HepG2 (cell line): ENCODE measurements around the gene ST6GALNAC6. TPM values are rescaled to one million over a fixed set of nuclear protein-coding genes. Genes with fewer than 3 reads are reported as not detected.

Source experiments
- ATAC-seq: fragments of 200-7000 bp; cut with Tn5 transposase; 3 replicates; pipeline ENCODE4 v1.9.1; 2020; ENCODE audit warnings: mild to moderate bottlenecking, moderate library complexity
- BruUV-seq: library from RNA; stranded (reverse); fragments of 400-500 nt; replicated peaks from 2 replicates; lab custom pipeline; 2021; lab: Mats Ljungman, UMichigan
- CTCF ChIA-PET: fragments of 300-600 bp; formaldehyde crosslinking; extraction: SDS; loops from one replicate; lab custom pipeline; 2021; ENCODE audit warnings: low total read pairs, inconsistent platforms, low intra/inter-chr PET ratio; lab: Yijun Ruan, JAX
- POLR2A ChIA-PET: fragments of 350-600 bp; sonication (Branson Sonifier 250); formaldehyde crosslinking; loops from one replicate; lab custom pipeline; 2020; ENCODE audit warnings: antibody characterized with exemption, inconsistent platforms; lab: Yijun Ruan, JAX
- DNase-seq: peaks from one replicate; pipeline ENCODE4 v3.0.0-alpha.2; 2015; ENCODE audit warnings: low spot score
- FAIRE-seq: peaks from 3 replicates; lab custom pipeline; 2011; peaks lifted over from hg19 to GRCh38; lab: Jason Lieb, UNC
- H2AFZ ChIP-seq: one replicate; pipeline ENCODE4 v1.6.1; 2011; ENCODE audit warnings: low read length, inconsistent platforms
- H3K27ac ChIP-seq: fragments of 300-600 bp; 3 replicates; pipeline ENCODE4 v1.8.0; 2011; ENCODE audit warnings: mixed run types, mild to moderate bottlenecking, mixed read lengths, low read length, inconsistent platforms; ENCODE audit not compliant: insufficient read depth; ENCODE audit errors: extremely low read length
- H3K27me3 ChIP-seq, 2 experiments: fragments of 200-600 bp in 1 of 2; 2 replicates in 1 of 2; 3 replicates in 1 of 2; pipeline versions ENCODE4 v1.6.0 to v1.8.0; 2011; ENCODE audit warnings: low read length in 2 of 2, mild to moderate bottlenecking in 2 of 2, moderate library complexity in 2 of 2, inconsistent platforms in 1 of 2; ENCODE audit not compliant: insufficient read depth in 2 of 2, control insufficient read depth in 1 of 2
- H3K36me3 ChIP-seq, 2 experiments: fragments of 200-600 bp in 1 of 2; replicated peaks in 1 of 2; 2 replicates in 1 of 2; 3 replicates in 1 of 2; pipeline versions ENCODE4 v1.5.1 to v1.8.0; 2011; ENCODE audit warnings: low read length in 2 of 2, inconsistent platforms in 1 of 2; ENCODE audit not compliant: insufficient read depth in 2 of 2, control insufficient read depth in 1 of 2
- H3K4me1 ChIP-seq: 2 replicates; pipeline ENCODE4 v1.5.1; 2012; ENCODE audit warnings: low read length, inconsistent platforms; ENCODE audit not compliant: insufficient read depth
- H3K4me2 ChIP-seq: 2 replicates; pipeline ENCODE4 v1.6.0; 2011; ENCODE audit warnings: low read depth, low read length, inconsistent platforms
- H3K4me3 ChIP-seq, 3 experiments: fragments of 200-600 bp in 1 of 3; sonication (generic), shearing (Covaris generic) in 1 of 3; replicated peaks in 1 of 3; 2 replicates each; pipeline ENCODE4 v1.5.1; 2011 to 2016; ENCODE audit warnings: low read length in 3 of 3, inconsistent platforms in 2 of 3, low read depth in 2 of 3, mild to moderate bottlenecking in 2 of 3, control low read depth in 1 of 3, mixed read lengths in 1 of 3; ENCODE audit not compliant: insufficient read depth in 1 of 3
- H3K79me2 ChIP-seq: one replicate; pipeline ENCODE4 v1.6.1; 2011; ENCODE audit warnings: low read length, inconsistent platforms; ENCODE audit not compliant: insufficient read depth
- H3K9ac ChIP-seq: 2 replicates; pipeline ENCODE4 v1.6.0; 2011; ENCODE audit warnings: mild to moderate bottlenecking, low read depth, low read length, inconsistent platforms; ENCODE audit not compliant: insufficient read depth
- H3K9me3 ChIP-seq: 2 replicates; pipeline ENCODE4 v1.5.1; 2012; ENCODE audit warnings: mild to moderate bottlenecking, low read length
- H4K20me1 ChIP-seq: 2 replicates; pipeline ENCODE4 v1.6.0; 2011; ENCODE audit warnings: inconsistent platforms, mild to moderate bottlenecking, low read length, moderate library complexity; ENCODE audit not compliant: insufficient read depth
- GRHL1 ChIP-seq: sonication (generic); formaldehyde crosslinking; conservative IDR thresholded peaks from 2 replicates; pipeline ENCODE4 v1.8.0; 2022; ENCODE audit warnings: missing genetic modification reagents
- MAFG ChIP-seq: sonication (generic); formaldehyde crosslinking; IDR thresholded peaks from 2 replicates; pipeline ENCODE4 v1.5.1; 2020; ENCODE audit warnings: mild to moderate bottlenecking, missing genetic modification reagents
- SRSF1 ChIP-seq: fragments of 200-400 bp; formaldehyde crosslinking; optimal IDR thresholded peaks from 2 replicates; pipeline ENCODE3; 2017; ENCODE audit warnings: mild to moderate bottlenecking, low read depth, low read length, moderate library complexity
- ZMYM3 ChIP-seq: sonication (generic); formaldehyde crosslinking; IDR thresholded peaks from 2 replicates; pipeline ENCODE4 v1.5.1; 2020; ENCODE audit warnings: mild to moderate bottlenecking, missing genetic modification reagents
- ZNF260 ChIP-seq: sonication (generic); formaldehyde crosslinking; IDR thresholded peaks from 2 replicates; pipeline ENCODE4 v1.4.0; 2020; ENCODE audit warnings: missing genetic modification reagents, low read depth, mild to moderate bottlenecking, borderline replicate concordance
- ZNF749 ChIP-seq: sonication (generic); formaldehyde crosslinking; IDR thresholded peaks from 2 replicates; pipeline ENCODE4 v1.8.0; 2022; ENCODE audit warnings: mild to moderate bottlenecking, missing genetic modification reagents, moderate library complexity, borderline replicate concordance
- ZNF768 ChIP-seq: sonication (generic); formaldehyde crosslinking; IDR thresholded peaks from 2 replicates; pipeline ENCODE4 v1.4.0; 2020; ENCODE audit warnings: missing genetic modification reagents
- ZNF770 ChIP-seq: sonication (generic); formaldehyde crosslinking; IDR thresholded peaks from 2 replicates; pipeline ENCODE4 v1.5.0; 2020; ENCODE audit warnings: mild to moderate bottlenecking, missing genetic modification reagents
- WGBS: methylation state at CpG from one replicate; pipeline ENCODE4 v1.1.6; 2017; ENCODE audit warnings: low lambda C conversion rate; 5-methylcytosine and 5-hydroxymethylcytosine counted together
- in situ Hi-C: cut with HindIII; loops from 2 replicates; pipeline ENCODE4 v1.10.0; 2017; ENCODE audit warnings: low pct_unique_long_range_greater_than_20kb; ENCODE audit not compliant: extremely low pct_ligation_motif_present
- intact Hi-C: fragments of 100-400 bp; cut with micrococcal nuclease; formaldehyde crosslinking; loops from one replicate; pipeline ENCODE4 v1.10.0; 2022; ENCODE audit not compliant: unreplicated experiment
- polyA plus RNA-seq, 8 experiments: library from polyadenylated mRNA; depleted of rRNA in 3 of 8; stranded (reverse) in 7 of 8; unstranded in 1 of 8; fragments of >200 nt; fragmentation: Illumina TruSeq in 4 of 8; extraction: Trizol in 4 of 8; gene quantifications; 2 replicates each; pipeline versions ENCODE4 v1.2.1 to v1.2.3, GENCODE V29; 2011 to 2016; ENCODE audit warnings: low read depth in 4 of 8, missing spikeins in 1 of 8, mixed read lengths in 1 of 8; ENCODE audit not compliant: insufficient read depth in 1 of 8
- total RNA-seq, 5 experiments: library from RNA; depleted of rRNA; stranded (reverse); fragments of >200 nt; fragmentation: Illumina TruSeq; extraction: Trizol; gene quantifications; 2 replicates each; pipeline ENCODE4 v1.2.3, GENCODE V29; 2016; ENCODE audit warnings: low read depth in 1 of 5

Gene ST6GALNAC6
- total and polyA plus RNA-seq, 2 of the 13 experiments (the other 11 are each of a cell fraction or from before 2014, with no cell fraction given): 18.5 to 65.4 TPM

- H2AFZ ChIP-seq: no peak overlapping the region
- no peaks in the 10 kb centered on the region for H3K79me2 ChIP-seq
- H3K4me3 ChIP-seq: peak overlapping the region in 2 of 3 experiments; percentile 8 to 9; a peak in 2 of 6 replicates
- in situ Hi-C loops: no loop called here
- H3K9me3 ChIP-seq: 0 out of 2 replicates have a peak, but pooled peaks cover 7% of the 10 kb centered on the region
- H3K4me1 ChIP-seq: peaks cover 70% of the 10 kb centered on the region
- CTCF ChIA-PET: no interaction called here
- no peak for TF ChIP-seq SRSF1
- no peak for TF ChIP-seq ZNF749 (CRISPR knock-in tag)
- peak; percentile 63 for TF ChIP-seq ZMYM3 (CRISPR knock-in tag)
- no peak for TF ChIP-seq ZNF260 (CRISPR knock-in tag)
- no peak for TF ChIP-seq GRHL1 (CRISPR knock-in tag)
- TF ChIP-seq MAFG (CRISPR knock-in tag): no peak
- no peak for TF ChIP-seq ZNF770
- peak; percentile 96 for TF ChIP-seq ZNF768 (CRISPR knock-in tag)
- TF ChIP-seq, all 625 proteins: peak for 2
- DNase-seq: no peak
- intact Hi-C loops: no loop called here
- BruUV-seq: no TSS peak
- Histone ChIP-seq H3K27ac (no peak overlapping the region), H3K9ac (no peak overlapping the region), H3K27me3 (0 out of 5 replicates have a peak, but pooled peaks cover 0 to 1% of the 10 kb centered on the region in 2 experiments), H3K36me3 (no peaks in the 10 kb centered on the region), H4K20me1 (no peaks in the 10 kb centered on the region), H3K4me2 (no peak overlapping the region; the same call in 1 of the 2 replicates)
- no peak for FAIRE-seq
- POLR2A ChIA-PET: no interaction called here
- ATAC-seq: no peak
- WGBS: 83% methylated on average over 6 of the region's 13 CpGs
Observed at GRCh38 chr9:127853312-127854183, 45.9 kb downstream of the ST6GALNAC6 start.
